Kidney (tissue), 22 donors: ENCODE measurements around the gene SUCO. TPM values are rescaled to one million over a fixed set of nuclear protein-coding genes. Genes with fewer than 3 reads are reported as not detected.

Experiments
- DNase-seq, 5 donors: peaks; one replicate each; pipeline ENCODE4 v3.0.0-alpha.2; 2013 to 2020
- FAIRE-seq: peaks from 2 replicates; lab custom pipeline; 2012; peaks lifted over from hg19 to GRCh38; lab: Jason Lieb, UNC
- H3K27ac ChIP-seq, 2 donors: one replicate each; pipeline ENCODE4 v1.7.0; 2013; ENCODE audit warnings: low read depth in 2 of 2, low read length in 2 of 2, inconsistent platforms in 1 of 2
- H3K27me3 ChIP-seq: one replicate; pipeline ENCODE4 v1.7.1; 2013; ENCODE audit warnings: low read length, inconsistent platforms; ENCODE audit not compliant: control insufficient read depth, insufficient read depth
- H3K36me3 ChIP-seq, 3 donors: one replicate each; pipeline versions ENCODE4 v1.7.0 to v1.7.1; 2013; ENCODE audit warnings: low read length in 3 of 3, control low read depth in 1 of 3, inconsistent platforms in 1 of 3; ENCODE audit not compliant: insufficient read depth in 3 of 3, control insufficient read depth in 2 of 3
- H3K4me1 ChIP-seq, 3 donors: one replicate each; pipeline versions ENCODE4 v1.7.0 to v1.7.1; 2013; ENCODE audit warnings: low read length in 3 of 3, inconsistent platforms in 1 of 3, low read depth in 1 of 3; ENCODE audit not compliant: control insufficient read depth in 2 of 3, insufficient read depth in 2 of 3
- H3K4me3 ChIP-seq, 3 donors: one replicate each; pipeline versions ENCODE4 v1.7.0 to v1.8.1; 2013; ENCODE audit warnings: low read length in 3 of 3, control low read depth in 1 of 3, inconsistent platforms in 1 of 3
- H3K9ac ChIP-seq, 3 donors: one replicate each; pipeline versions ENCODE4 v1.7.0 to v1.7.1; 2013; ENCODE audit warnings: low read length in 3 of 3, control low read depth in 1 of 3, inconsistent platforms in 1 of 3
- H3K9me3 ChIP-seq, 3 donors: one replicate each; pipeline versions ENCODE4 v1.7.0 to v1.7.1; 2013; ENCODE audit warnings: low read length in 3 of 3, control low read depth in 1 of 3, inconsistent platforms in 1 of 3; ENCODE audit not compliant: control insufficient read depth in 2 of 3, insufficient read depth in 1 of 3
- CTCF ChIP-seq: IDR thresholded peaks from 3 replicates; pipeline ENCODE4 v1.5.1; 2012; ENCODE audit warnings: mild to moderate bottlenecking, moderate library complexity, borderline replicate concordance; ENCODE audit not compliant: insufficient read depth; ENCODE audit errors: extremely low read depth
- intact Hi-C: fragments of 100-400 bp; cut with DNase I; formaldehyde crosslinking; loops from one replicate; pipeline ENCODE4 v1.11.1; 2022
- long read RNA-seq, 10 donors: library from polyadenylated mRNA in 1 of 10; unstranded in 1 of 10; transcript quantifications; one replicate each; pipeline ENCODE4 v2.0.0 and lab custom pipeline, GENCODE V29; 2021 to 2026
- polyA plus RNA-seq: library from polyadenylated mRNA; stranded (reverse); fragments of 350-450 nt; fragmentation: Illumina TruSeq; extraction: RNeasy Lipid Tissue Mini Kit (QIAGEN cat#74804); gene quantifications from one replicate; pipeline ENCODE4 v1.2.3, GENCODE V29; 2014; ENCODE audit warnings: low read depth, low replicate concordance; ENCODE audit not compliant: insufficient read depth
- total RNA-seq: library from RNA; stranded (reverse); fragmentation: NEBNext Ultra II Directional; extraction: Animal tissue kit (Norgen Biotek cat#: 25700); gene quantifications from one replicate; pipeline ENCODE4 v1.2.1, GENCODE V29; 2021
- donor health status: control.
- donor health status: control.
- donor health status: control.
- donor health status: control.
- donor health status: control.
- donor health status: DM: yes; HTN: yes; CAD: no.
- donor health status: Normal renal cell carcinoma (clear cell type).

Gene SUCO
- total RNA-seq (40.0 TPM), polyA plus RNA-seq (9.8 TPM)
- long read RNA-seq, donor 1, partial matches to known transcripts: 12 of 13 reads
- long read RNA-seq, donor 1, other reads (novel, unspliced or antisense): 0 of 13 reads
- long read RNA-seq, donor 2: 0 reads
- long read RNA-seq, donor 3, partial matches to known transcripts: 10 of 10 reads
- long read RNA-seq, donor 3, other reads (novel, unspliced or antisense): 0 of 10 reads
- long read RNA-seq, donor 4, partial matches to known transcripts: 10 of 13 reads
- long read RNA-seq, donor 4, other reads (novel, unspliced or antisense): 0 of 13 reads
- long read RNA-seq, donor 5: 0 reads
- long read RNA-seq, donor 6, partial matches to known transcripts: 0 of 2 reads
- long read RNA-seq, donor 6, other reads (novel, unspliced or antisense): 0 of 2 reads
- long read RNA-seq, donor 7, partial matches to known transcripts: 10 of 21 reads
- long read RNA-seq, donor 7, other reads (novel, unspliced or antisense): 10 of 21 reads
- long read RNA-seq, donor 8, partial matches to known transcripts: 5 of 5 reads
- long read RNA-seq, donor 8, other reads (novel, unspliced or antisense): 0 of 5 reads
- long read RNA-seq, donor 9: 0 reads
- long read RNA-seq, donor 10, partial matches to known transcripts: 0 of 1 reads
- long read RNA-seq, donor 10, other reads (novel, unspliced or antisense): 0 of 1 reads

GRCh38 chr1:172532700-172533512 lies at the start of gene SUCO:
Gene SUCO (plus strand): TSS chr1:172533150. CDS start chr1:172533436, 286 bp downstream.
- Histone ChIP-seq H3K27me3 (no peaks in the 10 kb centered on the region), H3K36me3 (no peaks in the 10 kb centered on the region), H3K9ac (peak within 1 kb of the TSS; percentile 75 to 100 (median 96)), H3K9me3 (no peaks in the 10 kb centered on the region), H3K4me3 (peak within 1 kb of the TSS; percentile 97 to 99 (median 98)), H3K27ac (peak within 1 kb of the TSS; percentile 95 to 97), H3K4me1 (peaks cover 3 to 17% (median 3%) of the 10 kb centered on the region in 3 donors)
- peak; percentile 18 for TF ChIP-seq CTCF
- FAIRE-seq (peak; percentile 86), DNase-seq (peak; percentile 100)
- intact Hi-C loops: no loop called here

GRCh38 chr1:172483448-172483847 lies 49.5 kb upstream of the SUCO start:
- Histone ChIP-seq H3K9me3 (no peaks in the 10 kb centered on the region), H3K27me3 (no peaks in the 10 kb centered on the region), H3K27ac (no peak overlapping the region), H3K36me3 (no peaks in the 10 kb centered on the region), H3K4me3 (no peak overlapping the region), H3K9ac (no peak overlapping the region), H3K4me1 (no peaks in the 10 kb centered on the region)
- no peak for FAIRE-seq
- no peak for DNase-seq
- no peak for TF ChIP-seq CTCF
- intact Hi-C loops: no loop called here

- no peak for FAIRE-seq
Observed at GRCh38 chr1:172484252-172484651, 48.7 kb upstream of the SUCO start.

More at GRCh38 chr1:172484252-172484651, 48.7 kb upstream of the SUCO start:
- Histone ChIP-seq H3K27me3 (no peaks in the 10 kb centered on the region), H3K9me3 (no peaks in the 10 kb centered on the region), H3K27ac (no peak overlapping the region), H3K4me1 (no peaks in the 10 kb centered on the region), H3K36me3 (no peaks in the 10 kb centered on the region), H3K4me3 (no peak overlapping the region), H3K9ac (no peak overlapping the region)
- DNase-seq: no peak
- intact Hi-C loops: no loop called here
- no peak for TF ChIP-seq CTCF
